Tongue (tissue), 2 donors: Measurements from ENCODE around the gene TRMT13. TPM values are rescaled to one million over a fixed set of nuclear protein-coding genes. Genes with fewer than 3 reads are reported as not detected.

Experiments used
- DNase-seq: peaks from one replicate; pipeline ENCODE4 v3.0.0-alpha.2; 2015
- total RNA-seq: library from RNA; depleted of rRNA; stranded (reverse); fragments of >200 nt; gene quantifications from one replicate; pipeline ENCODE4 v1.2.3, GENCODE V29; 2014

TRMT13 gene, protein sequence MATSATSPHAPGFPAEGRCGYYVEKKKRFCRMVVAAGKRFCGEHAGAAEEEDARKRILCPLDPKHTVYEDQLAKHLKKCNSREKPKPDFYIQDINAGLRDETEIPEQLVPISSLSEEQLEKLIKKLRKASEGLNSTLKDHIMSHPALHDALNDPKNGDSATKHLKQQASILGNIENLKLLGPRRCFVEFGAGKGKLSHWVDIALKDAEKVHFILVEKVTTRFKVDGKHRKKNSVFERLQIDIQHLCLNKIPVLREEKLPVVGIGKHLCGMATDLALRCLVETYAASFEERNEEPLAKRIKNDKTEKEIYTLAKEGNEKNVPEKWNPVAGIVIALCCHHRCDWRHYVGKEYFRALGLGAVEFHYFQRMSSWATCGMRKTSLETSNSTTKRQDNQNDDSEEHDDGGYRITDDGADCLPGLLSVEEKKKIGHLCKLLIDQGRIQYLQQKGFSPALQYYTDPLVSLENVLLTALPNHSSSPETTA
- total RNA-seq, result 32.6 TPM

- DNase-seq, result peak; percentile 99
These were observed at the start of gene TRMT13, which contains the start of gene SASS6 for GRCh38 chr1:100132566-100133477. Gene TRMT13 (plus strand): TSS chr1:100133163. CDS start chr1:100133169, 6 bp downstream. Gene SASS6 (minus strand): TSS chr1:100132930. CDS start chr1:100132814, 116 bp downstream.

GRCh38 chr1:100087396-100087795 is 45.6 kb upstream of the TRMT13 start:
- no peak for DNase-seq

DNA sequence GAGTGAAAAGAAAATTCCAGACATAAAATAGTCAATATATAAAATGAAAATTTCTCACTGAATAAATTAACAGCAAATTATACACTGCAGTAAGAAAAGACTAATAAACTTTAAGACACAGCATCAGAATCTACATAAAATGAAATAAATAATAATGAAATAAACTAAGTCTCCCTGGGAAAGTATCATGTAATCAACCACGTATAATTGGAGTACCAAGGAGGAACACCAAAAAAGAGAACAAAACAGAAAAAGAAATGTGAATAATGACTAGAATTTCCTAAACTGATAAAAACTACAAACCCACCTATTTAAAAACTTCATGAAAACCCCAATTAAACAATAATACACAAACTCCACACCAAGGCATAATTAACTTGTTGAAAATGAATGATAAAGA is 43.9 kb upstream of the TRMT13 start:
- DNase-seq, result no peak

DNA sequence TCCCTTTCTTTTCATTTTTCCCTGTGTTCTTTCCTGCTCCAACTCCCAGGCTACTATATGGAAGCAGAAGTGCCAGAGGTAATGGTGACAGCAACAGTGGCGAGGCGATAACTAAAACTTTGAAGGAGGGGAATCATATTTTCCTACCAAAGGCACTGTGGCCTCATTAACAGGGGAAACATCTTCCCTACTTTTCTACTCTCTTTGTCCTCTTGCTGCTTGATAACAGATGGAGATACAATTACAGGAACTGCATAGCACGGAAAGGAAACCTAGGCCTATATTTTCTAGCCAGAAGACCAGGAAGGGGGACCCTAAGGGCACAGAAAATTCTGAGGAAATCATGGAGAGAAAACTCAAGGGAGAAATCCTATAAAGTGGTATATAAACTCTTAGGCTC is 42.5 kb upstream of the TRMT13 start:
- no peak for DNase-seq

- DNase-seq, result no peak
These were observed 32.8 kb upstream of the TRMT13 start for GRCh38 chr1:100100202-100100601.

- no peak for DNase-seq
These were observed 31.4 kb upstream of the TRMT13 start for GRCh38 chr1:100101564-100101963.

DNA sequence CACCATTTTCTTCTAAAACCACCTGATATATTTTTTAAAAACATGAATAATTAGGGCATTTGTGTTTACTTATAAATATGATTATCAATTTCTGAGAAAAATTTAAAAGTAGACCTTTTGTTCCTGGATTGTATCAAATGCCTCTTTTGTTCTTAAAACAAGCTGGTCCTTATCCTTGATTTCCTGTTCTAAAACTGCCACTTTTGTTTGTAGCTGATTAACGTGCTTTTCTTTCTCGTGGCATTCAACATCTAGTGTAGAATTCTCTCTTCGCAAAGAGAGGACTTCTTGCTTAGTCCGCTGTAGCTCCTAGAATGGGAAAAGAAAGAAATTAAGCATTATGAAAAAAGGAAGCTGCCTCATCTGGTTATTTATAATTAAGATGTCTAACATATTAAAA is 25.3 kb upstream of the TRMT13 start:
- DNase-seq, result no peak

DNA sequence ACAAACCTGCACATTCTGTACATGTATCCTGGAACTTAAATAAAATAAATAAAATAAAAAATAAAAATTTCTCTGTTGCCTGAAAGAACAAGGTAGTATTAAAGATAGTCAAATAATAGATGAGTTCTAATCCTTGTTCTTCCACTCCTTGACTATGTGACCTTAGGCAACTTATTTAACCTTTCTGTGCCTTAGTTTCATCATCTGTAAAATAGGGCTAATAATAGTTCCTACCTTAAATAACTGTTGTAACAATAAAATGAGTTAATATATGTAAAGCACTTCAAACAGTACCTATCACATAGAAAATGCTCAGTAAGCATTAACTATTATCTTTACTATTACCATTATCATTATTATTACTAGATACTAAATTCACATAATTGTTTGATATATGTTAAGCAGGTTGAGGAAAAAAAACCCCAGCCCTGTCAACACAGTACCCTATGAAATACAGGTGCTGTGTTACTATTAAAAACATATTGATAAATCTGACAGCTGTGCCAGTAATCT is 23.4 kb upstream of the TRMT13 start:
- DNase-seq, result no peak

GRCh38 chr1:100115524-100115923 is 17.4 kb upstream of the TRMT13 start:
- DNase-seq, result no peak

GRCh38 chr1:100122177-100122576 is 10.8 kb upstream of the TRMT13 start:
- no peak for DNase-seq

- DNase-seq, result no peak
These were observed 5.7 kb upstream of the TRMT13 start for GRCh38 chr1:100127226-100127625.

GRCh38 chr1:100130552-100131077 is 2.3 kb upstream of the TRMT13 start:
- DNase-seq, result no peak

- DNase-seq, result no peak
These were observed 1.3 kb upstream of the TRMT13 start for GRCh38 chr1:100131623-100132022.

- no peak for DNase-seq
These were observed 1.9 kb downstream of the TRMT13 start for GRCh38 chr1:100134872-100135271.

DNA sequence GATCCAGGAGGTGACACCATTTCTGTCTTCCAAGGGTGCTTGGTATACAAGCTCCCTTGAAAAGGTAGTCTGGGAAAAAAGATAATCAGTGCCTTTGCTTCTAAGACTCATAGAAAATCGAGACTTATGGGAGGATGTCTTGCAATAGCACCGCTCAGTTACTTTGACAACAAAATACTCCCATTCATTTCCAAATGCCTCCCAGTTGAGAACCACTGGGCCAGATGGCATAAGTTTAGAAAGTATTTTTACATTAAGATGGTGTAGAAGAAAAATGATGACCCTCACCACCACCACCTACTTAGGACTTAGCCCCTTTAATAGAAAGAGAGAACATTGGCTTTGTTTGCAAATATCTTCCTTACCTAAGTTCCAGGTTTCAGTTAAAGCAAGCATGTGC is 4.6 kb downstream of the TRMT13 start:
- DNase-seq, result no peak

DNA sequence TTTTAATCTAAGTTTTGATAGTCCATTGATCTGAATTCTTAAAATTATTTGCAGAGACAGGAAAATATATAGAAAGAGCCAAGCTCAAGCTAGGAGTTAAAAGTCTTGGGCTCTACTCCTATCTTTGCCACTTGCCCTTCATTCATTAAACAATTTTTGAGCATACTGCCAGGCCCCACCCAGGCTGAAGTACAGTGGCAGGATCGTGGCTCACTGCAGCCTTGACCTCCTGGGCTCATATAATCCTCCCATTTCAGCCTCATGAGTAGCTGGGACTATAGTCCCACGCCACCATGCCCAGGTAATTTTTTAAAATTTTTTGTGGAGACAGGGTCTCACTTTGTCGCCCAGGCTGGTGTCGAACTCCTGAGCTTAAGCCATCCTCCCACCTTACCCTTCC is 8.2 kb downstream of the TRMT13 start:
- no peak for DNase-seq

DNA sequence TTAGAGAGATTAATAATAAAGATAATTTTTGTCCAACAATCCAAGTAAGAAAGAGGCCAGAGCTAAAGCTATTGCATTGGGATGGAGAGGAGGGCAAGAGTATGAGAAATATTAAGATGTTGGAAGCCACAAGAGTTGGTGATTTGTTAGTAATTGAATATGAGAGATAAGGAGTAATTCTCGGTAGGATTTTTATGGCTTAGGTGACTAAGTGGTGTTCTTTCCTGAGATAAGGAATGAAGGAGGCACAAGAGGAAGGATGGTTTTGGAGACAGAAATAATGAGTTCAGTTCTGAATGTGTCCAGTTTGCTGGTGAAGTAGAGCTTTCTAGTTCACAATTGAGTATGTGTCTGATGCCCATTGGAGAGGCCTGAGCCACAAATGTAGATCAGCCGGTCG is 9.4 kb downstream of the TRMT13 start:
- no peak for DNase-seq

DNA sequence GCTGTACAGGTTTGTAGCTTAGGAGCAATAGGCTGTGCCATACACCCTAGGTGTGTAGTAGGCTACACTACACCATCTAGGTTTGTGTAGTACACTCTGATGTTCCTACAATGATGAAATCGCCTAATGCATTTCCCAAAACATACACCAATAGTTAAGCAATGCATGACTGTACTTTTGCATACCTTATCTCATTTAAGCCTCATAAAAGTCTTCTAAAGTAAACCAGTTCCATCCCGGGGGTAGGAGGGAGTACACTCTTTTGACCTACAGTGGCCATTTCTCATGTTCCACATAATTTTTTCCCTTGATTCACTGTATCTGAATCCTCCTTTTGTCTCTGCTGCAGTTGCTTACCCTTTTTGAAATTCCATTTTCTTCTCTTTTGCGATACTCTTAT is 12.2 kb downstream of the TRMT13 start:
- no peak for DNase-seq

DNA sequence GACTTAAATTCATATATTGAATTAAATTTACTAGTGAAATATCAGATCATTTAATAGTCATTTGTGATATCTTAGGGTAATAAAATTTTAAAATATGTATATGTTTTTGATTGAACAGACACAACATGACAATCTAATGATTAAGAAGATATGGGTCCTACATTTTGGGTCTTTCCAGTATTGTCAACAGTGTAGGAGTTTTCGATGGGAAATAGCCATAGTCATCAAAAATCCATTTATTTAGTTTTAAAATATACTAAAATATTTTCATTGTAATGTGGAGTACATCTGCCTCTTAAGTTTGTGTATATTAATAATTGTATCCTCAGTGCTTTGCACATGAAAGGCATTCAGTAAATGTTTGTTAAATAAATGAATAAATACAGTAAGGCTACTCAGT is 14.0 kb downstream of the TRMT13 start:
- no peak for DNase-seq

GRCh38 chr1:100147875-100148274 is 14.9 kb downstream of the TRMT13 start:
- no peak for DNase-seq

- no peak for DNase-seq
These were observed 18.7 kb downstream of the TRMT13 start for GRCh38 chr1:100151679-100152078.

- no peak for DNase-seq
These were observed 19.3 kb downstream of the TRMT13 start for GRCh38 chr1:100152271-100152670.

GRCh38 chr1:100162881-100163280 is 29.9 kb downstream of the TRMT13 start:
- DNase-seq, result no peak
